Upper lobe of right lung (tissue), 1 donor: ENCODE results near the gene KRT12. TPM values are rescaled to one million over a fixed set of nuclear protein-coding genes. Genes with fewer than 3 reads are reported as not detected.

Experiments
- ATAC-seq: fragments of 200-7000 bp; cut with Tn5 transposase; one replicate; pipeline ENCODE4 v1.9.1; 2020; ENCODE audit warnings: mild to moderate bottlenecking, moderate library complexity
- DNase-seq: peaks from one replicate; pipeline ENCODE4 v3.0.0-alpha.2; 2020
- H3K27ac ChIP-seq: fragments of 200-600 bp; one replicate; pipeline ENCODE4 v1.8.0; 2022
- H3K27me3 ChIP-seq: fragments of 200-600 bp; one replicate; pipeline ENCODE4 v1.8.0; 2022; ENCODE audit warnings: mild to moderate bottlenecking
- H3K36me3 ChIP-seq: fragments of 200-600 bp; one replicate; pipeline ENCODE4 v1.8.0; 2022
- H3K4me1 ChIP-seq: fragments of 200-600 bp; one replicate; pipeline ENCODE4 v1.8.0; 2022
- H3K4me3 ChIP-seq: fragments of 200-600 bp; one replicate; pipeline ENCODE4 v1.8.0; 2022; ENCODE audit warnings: mild to moderate bottlenecking
- H3K9me3 ChIP-seq: fragments of 200-600 bp; one replicate; pipeline ENCODE4 v1.8.0; 2022
- CTCF ChIP-seq: fragments of 200-600 bp; IDR thresholded peaks from one replicate; pipeline ENCODE4 v1.8.0; 2022; ENCODE audit warnings: antibody characterized with exemption
- intact Hi-C: fragments of 100-400 bp; cut with DNase I; formaldehyde crosslinking; loops from one replicate; pipeline ENCODE4 v1.11.0; 2022
- total RNA-seq: library from RNA; stranded (reverse); fragmentation: NEBNext Ultra II Directional; extraction: Animal tissue kit (Norgen Biotek cat#: 25700); gene quantifications from one replicate; pipeline ENCODE4 v1.2.1, GENCODE V29; 2021
- donor health status: DM: no; HTN: yes; CAD: no; lungs with severe emphysema.

The KRT12 gene
- total RNA-seq, 1 donor from 2014 or later = not detected

- Histone ChIP-seq H3K4me1 (no peaks in the 10 kb centered on the region), H3K27me3 (no peaks in the 10 kb centered on the region), H3K27ac (no peak overlapping the region), H3K9me3 (no peaks in the 10 kb centered on the region), H3K36me3 (no peaks in the 10 kb centered on the region), H3K4me3 (no peak overlapping the region)
- DNase-seq = no peak
- TF ChIP-seq CTCF = no peak
- ATAC-seq = no peak
- intact Hi-C loops = no loop called here
These were observed 38.5 kb downstream of the KRT12 start for GRCh38 chr17:40828454-40829044.

GRCh38 chr17:40827746-40828453 lies 39.1 kb downstream of the KRT12 start:
- Histone ChIP-seq H3K4me1 (no peaks in the 10 kb centered on the region), H3K27ac (no peak overlapping the region), H3K27me3 (no peaks in the 10 kb centered on the region), H3K9me3 (no peaks in the 10 kb centered on the region), H3K4me3 (no peak overlapping the region), H3K36me3 (no peaks in the 10 kb centered on the region)
- DNase-seq = no peak
- no peak for ATAC-seq
- TF ChIP-seq CTCF = no peak
- intact Hi-C loops = no loop called here

DNA sequence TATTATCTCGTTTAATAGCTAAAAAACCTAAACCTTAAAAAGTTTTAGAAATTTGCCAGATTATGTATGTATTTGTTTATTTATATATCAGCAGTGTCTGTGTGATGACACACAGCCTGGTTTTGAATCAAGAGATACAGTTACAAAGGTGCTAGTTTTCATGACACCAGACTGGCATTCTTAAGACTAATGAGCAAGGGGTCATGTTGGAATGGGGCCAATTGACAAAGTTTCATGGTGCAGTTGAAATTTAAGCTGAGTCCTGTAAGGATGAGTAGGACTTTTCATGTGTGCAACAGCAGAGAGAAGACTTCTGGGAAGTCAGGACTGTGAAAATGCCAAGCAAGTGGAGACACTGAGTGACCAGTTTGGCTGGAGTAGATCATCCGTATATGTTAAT lies 41.4 kb downstream of the KRT12 start:
- H3K4me1 ChIP-seq = no peaks in the 10 kb centered on the region

GRCh38 chr17:40824015-40824832 lies 42.8 kb downstream of the KRT12 start:
- intact Hi-C loops = no loop called here
- no peak for TF ChIP-seq CTCF
- Histone ChIP-seq H3K4me3 (no peak overlapping the region), H3K4me1 (no peaks in the 10 kb centered on the region), H3K9me3 (no peaks in the 10 kb centered on the region), H3K36me3 (no peaks in the 10 kb centered on the region), H3K27me3 (no peaks in the 10 kb centered on the region), H3K27ac (no peak overlapping the region)
- DNase-seq (no peak), ATAC-seq (no peak)

More for the DNA sequence above, 41.4 kb downstream of the KRT12 start:
- ATAC-seq (no peak), DNase-seq (no peak)
- Histone ChIP-seq H3K27ac (no peak overlapping the region), H3K36me3 (no peaks in the 10 kb centered on the region), H3K4me3 (no peak overlapping the region), H3K9me3 (no peaks in the 10 kb centered on the region), H3K27me3 (no peaks in the 10 kb centered on the region)
- intact Hi-C loops = no loop called here
- no peak for TF ChIP-seq CTCF

DNA sequence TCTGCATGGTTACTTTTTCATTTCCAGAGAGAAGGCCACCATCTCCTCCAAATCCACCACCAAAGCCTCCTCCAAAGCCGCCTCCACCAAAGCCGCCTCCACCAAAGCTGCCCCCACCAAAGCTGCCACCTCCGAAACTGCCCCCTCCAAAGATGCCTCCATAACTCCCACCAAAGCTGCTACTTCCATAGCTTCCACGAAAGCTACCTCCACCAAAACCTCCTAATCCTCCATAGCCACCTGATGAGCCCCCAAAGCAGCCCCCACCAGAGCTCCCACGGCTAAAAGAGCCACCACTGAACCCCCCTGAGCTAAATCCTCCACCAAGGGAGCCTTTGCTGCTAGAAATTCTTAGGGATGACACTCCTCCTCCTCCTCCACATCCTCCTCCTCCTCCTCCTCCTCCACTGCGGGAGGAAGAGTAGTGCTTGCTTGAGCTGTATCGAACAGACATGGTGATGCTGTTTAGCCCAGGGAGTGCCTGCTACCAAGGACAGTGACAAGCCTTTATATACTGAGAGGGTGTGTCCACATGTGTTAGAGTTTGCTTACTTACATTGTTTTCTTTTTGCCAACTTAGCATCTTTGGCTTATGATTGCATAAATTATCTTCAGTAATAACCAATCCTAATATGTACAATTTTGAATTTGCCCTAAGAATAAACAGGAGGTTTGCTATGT lies 44.8 kb downstream of the KRT12 start, which contains the start of gene KRT10:
TSS of gene KRT10 (minus strand) at position 483 of the 681 bp plus-strand sequence. CDS start at position 454, 29 bp downstream.
- H3K27me3 ChIP-seq = no peaks in the 10 kb centered on the region
- H3K36me3 ChIP-seq = no peaks in the 10 kb centered on the region
- no peak within 1 kb of the TSS for H3K27ac ChIP-seq
- TF ChIP-seq CTCF = no peak
- ATAC-seq (no peak), DNase-seq (no peak)
- intact Hi-C loops = no loop called here
- no peaks in the 10 kb centered on the region for H3K4me1 ChIP-seq
- H3K9me3 ChIP-seq = no peaks in the 10 kb centered on the region
- H3K4me3 ChIP-seq = no peak within 1 kb of the TSS
